GM20431 (cell line): ENCODE results near the gene ARID5A.

Source experiments
- in situ Hi-C: fragments of 300-500 bp; cut with MseI, MboI; formaldehyde crosslinking; loops from one replicate; pipeline ENCODE4 v1.15.0; 2020; ENCODE audit warnings: low sequenced_read_pairs; ENCODE audit not compliant: unreplicated experiment

ARID5A gene

GRCh38 chr2:96537734-96538486, 1.4 kb downstream of the ARID5A start:
- in situ Hi-C loops: no loop called here

GRCh38 chr2:96538487-96539214, 2.1 kb downstream of the ARID5A start:
- in situ Hi-C loops: no loop called here

- in situ Hi-C loops: no loop called here
Observed at GRCh38 chr2:96539215-96539920, 2.8 kb downstream of the ARID5A start.

- in situ Hi-C loops: no loop called here
Observed at GRCh38 chr2:96540136-96540535, 3.6 kb downstream of the ARID5A start.

- in situ Hi-C loops: no loop called here
Observed at GRCh38 chr2:96541398-96542152, 5.0 kb downstream of the ARID5A start.

GRCh38 chr2:96542357-96542977, 5.9 kb downstream of the ARID5A start:
- in situ Hi-C loops: no loop called here

- in situ Hi-C loops: no loop called here
Observed at GRCh38 chr2:96546321-96546720, 9.8 kb downstream of the ARID5A start.

- in situ Hi-C loops: no loop called here
Observed at GRCh38 chr2:96546797-96547196, 10.2 kb downstream of the ARID5A start.

GRCh38 chr2:96547203-96547641, 10.7 kb downstream of the ARID5A start:
- in situ Hi-C loops: no loop called here

GRCh38 chr2:96547731-96548171, 11.2 kb downstream of the ARID5A start:
- in situ Hi-C loops: no loop called here

- in situ Hi-C loops: no loop called here
Observed at GRCh38 chr2:96548558-96549465, 12.3 kb downstream of the ARID5A start.

- in situ Hi-C loops: no loop called here
Observed at GRCh38 chr2:96549466-96549785, 12.9 kb downstream of the ARID5A start.

GRCh38 chr2:96549967-96550786, 13.6 kb downstream of the ARID5A start:
- in situ Hi-C loops: no loop called here

GRCh38 chr2:96550787-96551604, 14.4 kb downstream of the ARID5A start:
- in situ Hi-C loops: no loop called here

- in situ Hi-C loops: no loop called here
Observed at GRCh38 chr2:96551605-96552314, 15.2 kb downstream of the ARID5A start.

- in situ Hi-C loops: no loop called here
Observed at GRCh38 chr2:96552315-96553175, 16.0 kb downstream of the ARID5A start.
